ENCODE data around the gene MAMDC4.

- TF ChIP-seq, protein P1, sequence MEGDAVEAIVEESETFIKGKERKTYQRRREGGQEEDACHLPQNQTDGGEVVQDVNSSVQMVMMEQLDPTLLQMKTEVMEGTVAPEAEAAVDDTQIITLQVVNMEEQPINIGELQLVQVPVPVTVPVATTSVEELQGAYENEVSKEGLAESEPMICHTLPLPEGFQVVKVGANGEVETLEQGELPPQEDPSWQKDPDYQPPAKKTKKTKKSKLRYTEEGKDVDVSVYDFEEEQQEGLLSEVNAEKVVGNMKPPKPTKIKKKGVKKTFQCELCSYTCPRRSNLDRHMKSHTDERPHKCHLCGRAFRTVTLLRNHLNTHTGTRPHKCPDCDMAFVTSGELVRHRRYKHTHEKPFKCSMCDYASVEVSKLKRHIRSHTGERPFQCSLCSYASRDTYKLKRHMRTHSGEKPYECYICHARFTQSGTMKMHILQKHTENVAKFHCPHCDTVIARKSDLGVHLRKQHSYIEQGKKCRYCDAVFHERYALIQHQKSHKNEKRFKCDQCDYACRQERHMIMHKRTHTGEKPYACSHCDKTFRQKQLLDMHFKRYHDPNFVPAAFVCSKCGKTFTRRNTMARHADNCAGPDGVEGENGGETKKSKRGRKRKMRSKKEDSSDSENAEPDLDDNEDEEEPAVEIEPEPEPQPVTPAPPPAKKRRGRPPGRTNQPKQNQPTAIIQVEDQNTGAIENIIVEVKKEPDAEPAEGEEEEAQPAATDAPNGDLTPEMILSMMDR (IDR thresholded peaks at IDR 0.05), result no peak
- no peak for TF ChIP-seq ZFX (IDR thresholded peaks at IDR 0.05; ENCODE audit: borderline replicate concordance)
These were observed 20.4 kb upstream of the MAMDC4 start for GRCh38 chr9:136831720-136832104.

Data from 22Rv1 (cell line).